Activated effector memory CD4-positive, alpha-beta T cell treated with Interleukin-2 at 50 U/mL for 16 hours (primary cell): Measurements from ENCODE around the gene WNT8B.

ENCODE experiments used
- DNase-seq: peaks from one replicate; pipeline ENCODE4 v3.0.0-alpha.2; 2020

WNT8B gene

DNA sequence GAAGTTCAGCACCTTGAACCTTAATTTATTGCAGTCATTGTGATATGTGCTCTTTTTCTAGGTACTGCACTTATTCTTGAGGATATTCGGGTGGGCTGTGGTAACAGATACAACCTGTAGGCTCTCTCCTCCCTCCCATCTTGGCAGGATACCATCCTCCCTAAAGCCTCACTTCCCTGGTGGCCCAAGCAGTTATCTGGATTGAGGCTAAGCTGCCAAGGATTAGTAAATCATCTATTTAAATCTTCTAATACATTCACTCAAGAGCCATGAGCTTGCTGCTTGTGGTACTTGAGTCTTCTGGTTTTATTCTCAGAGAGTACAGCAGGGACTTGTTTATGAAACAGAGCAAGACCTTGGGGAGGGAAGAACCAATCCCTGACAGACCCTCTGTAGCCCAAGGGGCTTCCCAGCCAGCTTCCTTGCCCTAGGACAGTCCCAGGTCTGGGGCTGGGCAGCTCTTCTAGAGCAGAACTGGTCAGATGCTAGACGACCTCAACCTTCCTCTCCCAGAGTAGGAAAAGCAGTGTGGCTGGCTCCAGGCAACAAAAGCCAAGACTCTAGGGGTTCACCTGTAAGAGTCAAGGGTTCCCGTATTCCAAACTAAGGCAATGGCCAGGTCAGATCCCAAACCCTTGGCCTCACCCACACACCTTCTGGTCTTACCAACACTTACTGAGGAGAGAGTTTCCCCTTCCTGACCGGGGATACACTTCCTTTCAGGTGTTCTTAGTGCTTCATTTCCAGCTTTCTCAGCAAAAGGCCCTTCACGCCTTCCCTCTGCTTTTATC, 21.3 kb downstream of the WNT8B start:
- no peak for DNase-seq

DNA sequence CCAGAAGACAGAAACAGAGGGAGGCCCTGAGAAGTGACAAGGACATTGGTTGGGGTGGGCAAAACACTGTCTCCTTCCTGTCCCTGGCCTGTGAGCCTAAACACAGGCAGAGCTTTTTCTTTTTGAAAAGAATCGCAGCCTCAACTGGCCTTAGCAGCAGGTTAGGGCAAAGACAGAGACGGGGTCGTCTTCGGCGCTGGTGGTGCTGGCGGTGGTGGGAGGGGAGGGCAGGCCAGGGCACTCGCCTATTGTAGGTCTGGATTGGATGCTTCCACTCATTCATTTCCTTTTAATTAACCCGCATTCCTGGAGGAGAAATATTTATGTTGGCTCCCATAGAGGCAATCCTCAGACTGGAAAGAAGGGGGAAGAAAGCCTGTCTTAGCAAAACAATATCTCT, 22.6 kb downstream of the WNT8B start:
- no peak for DNase-seq

DNA sequence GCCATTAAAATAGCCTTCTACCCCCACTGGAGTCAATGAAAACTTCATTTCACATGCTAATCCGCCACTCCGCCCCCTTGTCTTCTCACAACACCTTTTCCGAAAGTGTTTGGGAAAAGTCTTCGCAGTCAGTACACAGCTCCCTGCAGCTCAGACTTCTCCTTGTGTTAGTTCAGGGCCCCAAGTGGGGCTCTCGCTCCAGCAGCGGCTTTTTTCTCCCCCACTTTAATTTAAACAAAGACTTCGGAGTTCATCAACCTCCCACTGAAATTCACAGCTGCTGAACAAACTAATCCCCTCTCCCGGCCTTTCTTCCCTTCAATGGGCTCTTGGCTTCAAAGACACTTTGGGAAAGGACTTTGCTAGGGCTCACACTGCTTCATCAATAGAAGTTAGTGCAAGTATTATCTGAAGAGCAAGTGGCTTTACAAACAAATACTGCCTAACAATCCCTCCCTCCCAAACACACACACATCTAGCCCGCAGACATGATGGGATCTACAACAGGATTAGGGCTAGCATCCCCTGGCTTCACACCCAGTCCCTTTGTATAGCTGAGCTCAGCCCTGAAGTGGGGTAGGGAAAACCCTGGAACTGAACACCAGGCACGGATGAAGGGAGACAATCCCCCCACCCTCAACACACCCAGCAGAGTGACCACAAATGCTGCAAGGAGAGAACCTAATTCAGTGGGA, 23.1 kb downstream of the WNT8B start:
- DNase-seq, result no peak

DNA sequence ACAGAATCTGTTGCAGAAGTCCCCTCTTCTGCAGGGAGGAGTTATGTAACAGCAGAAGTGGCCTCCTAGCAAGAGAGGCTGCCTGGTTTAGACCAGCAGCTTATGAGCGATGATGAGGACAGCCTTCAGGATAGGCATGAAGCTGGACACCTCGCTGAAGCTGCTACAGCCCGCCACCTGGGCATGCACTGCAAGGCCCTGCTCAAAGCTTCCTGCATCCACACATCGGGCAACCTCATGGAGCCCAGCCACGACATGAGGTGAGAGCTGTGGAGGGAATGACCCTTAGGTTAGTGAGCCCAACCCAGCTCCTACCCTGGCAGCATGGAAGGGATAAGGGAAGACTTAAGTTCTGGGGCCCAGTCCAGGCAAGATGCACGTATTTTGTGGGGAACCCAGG, 24.7 kb downstream of the WNT8B start:
- no peak for DNase-seq

DNA sequence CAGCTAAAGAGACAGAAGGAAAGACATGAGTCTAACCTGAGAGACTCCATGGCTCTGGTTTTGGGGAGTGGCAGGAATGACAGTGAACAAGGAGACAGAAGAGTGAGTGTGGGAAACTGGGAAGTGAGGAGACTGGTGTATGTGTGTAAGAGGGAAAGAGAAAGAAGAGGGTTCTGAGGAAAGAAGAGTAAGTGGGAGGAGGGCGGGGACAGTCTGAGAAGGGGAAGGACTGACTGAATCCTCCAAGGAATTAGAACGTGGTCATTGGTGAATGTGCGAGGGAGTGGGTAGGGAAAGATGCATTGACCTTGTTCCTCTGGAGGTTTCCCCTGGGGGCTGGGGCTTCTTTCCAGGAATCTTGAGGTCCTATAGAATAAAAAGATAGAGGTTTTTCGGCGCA, 26.6 kb downstream of the WNT8B start:
- DNase-seq, result no peak

DNA sequence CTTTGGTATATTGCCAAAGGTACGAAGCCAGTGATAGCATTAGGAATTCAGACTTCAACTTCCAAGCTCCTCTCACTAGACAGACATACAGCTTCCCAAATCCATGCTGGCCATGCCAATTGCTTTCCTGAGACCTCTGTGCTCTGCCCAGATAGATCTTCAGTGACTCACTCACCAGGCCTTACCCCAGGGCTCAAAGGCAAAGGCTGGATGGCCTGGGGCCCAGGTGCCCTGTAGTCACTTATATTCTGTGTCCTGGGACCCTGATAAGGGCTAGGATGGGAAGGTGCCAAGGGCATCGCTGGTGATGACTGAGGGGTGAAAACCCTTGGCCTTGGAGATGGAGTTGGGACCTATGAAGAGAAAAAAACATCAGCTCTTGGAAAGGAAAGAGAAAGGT, 27.7 kb downstream of the WNT8B start:
- no peak for DNase-seq

DNA sequence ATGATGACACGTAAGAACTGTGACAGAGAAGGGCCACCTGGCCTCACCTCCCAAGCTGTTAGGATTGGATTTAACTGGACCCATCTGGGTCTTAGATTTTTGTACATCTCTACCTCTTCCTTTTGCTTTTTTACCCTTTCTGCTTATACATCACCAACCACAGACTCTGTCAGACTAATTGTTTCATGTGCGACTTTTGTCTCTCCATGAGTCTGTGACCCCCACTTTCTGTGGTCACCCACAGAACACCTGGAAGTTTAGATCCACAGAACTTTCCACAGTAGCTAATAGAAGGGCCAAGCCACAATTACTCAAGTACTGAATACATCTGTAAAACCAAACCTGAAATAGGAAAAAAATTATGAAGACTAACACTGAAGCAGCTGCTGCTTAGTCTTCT, 33.8 kb downstream of the WNT8B start:
- no peak for DNase-seq

DNA sequence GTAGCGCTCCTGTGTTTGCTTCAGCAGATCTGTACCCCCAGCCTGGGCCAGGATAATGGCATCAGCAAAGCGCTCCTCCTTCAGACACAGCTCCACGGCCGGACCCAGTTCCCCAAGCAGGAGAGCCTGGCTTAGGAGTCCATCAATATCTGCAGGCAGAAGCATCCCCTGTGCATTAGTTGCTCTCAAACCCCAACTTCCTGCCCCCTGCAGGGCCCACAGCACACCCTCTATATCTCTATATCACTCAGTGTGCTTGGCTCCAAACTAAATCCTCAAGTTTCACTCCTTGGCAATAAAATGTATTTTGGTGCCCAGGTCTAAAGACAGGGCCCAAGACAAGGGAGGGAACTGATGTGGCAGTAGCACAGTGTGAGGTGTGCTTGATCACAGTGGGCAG, 35.2 kb downstream of the WNT8B start:
- no peak for DNase-seq

DNA sequence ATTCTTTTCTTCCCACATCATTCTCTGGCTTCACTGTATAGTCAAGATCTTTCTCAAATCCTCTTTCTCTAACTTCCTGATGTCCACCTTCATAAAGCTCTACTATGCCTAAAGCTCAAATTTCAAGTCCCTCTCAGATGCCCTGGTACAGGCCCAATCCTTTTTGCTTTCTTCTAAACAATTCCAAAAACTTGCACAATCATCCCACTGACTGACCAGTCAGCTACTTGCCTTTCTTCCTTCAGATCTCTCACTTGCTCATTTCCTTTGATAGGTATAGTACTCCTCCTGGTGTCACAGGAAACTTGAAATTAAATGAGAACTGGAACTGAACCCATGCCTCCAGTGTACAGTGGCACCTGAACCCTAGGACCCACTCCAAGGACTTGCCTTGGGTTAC, 38.6 kb downstream of the WNT8B start:
- DNase-seq, result no peak

DNA sequence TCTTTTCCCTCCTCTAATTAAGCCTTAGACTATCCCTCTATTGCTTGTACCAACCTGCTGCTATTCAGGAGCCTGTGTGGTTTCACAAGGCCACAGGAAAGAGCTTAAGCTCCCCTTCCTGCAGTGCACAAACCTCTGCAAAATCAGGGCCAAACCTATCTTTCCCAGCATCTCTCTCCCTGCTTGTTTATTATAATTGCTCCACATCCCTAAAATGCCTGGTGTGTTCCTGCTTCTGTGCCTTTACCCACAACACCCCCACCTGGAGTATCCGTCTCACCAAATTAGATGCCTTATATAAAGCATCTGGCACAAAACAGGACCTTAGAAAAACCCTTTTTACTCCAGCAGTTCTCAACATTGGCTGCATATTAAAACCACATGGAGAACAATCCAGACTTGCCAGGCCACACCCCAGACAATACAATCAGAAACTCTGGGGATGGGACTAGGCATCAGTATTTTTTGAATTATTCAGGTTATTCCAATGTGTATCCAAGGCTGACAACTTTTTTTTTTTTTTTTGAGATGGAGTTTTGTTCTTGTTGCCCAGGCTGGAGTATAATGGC, 40.2 kb downstream of the WNT8B start:
- DNase-seq, result no peak

DNA sequence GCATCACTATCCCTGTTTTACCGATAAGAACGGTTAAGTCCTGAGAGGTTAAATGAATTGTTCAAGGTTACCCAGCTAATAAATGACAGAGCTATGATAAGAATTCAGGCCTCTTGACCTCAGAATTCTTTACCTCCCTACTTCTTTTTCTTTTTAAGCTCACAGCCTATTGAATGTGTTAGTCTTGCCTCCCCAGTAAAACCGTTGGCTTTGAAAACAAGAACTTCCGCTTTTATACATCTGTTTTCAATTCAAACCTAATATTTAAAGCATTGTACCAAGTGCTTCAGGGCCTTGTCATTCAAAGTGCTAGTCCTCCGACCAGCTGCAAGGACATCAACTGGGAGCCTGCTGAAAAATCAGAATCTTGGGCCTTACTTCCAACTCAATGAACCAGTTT, 41.3 kb downstream of the WNT8B start:
- no peak for DNase-seq

DNA sequence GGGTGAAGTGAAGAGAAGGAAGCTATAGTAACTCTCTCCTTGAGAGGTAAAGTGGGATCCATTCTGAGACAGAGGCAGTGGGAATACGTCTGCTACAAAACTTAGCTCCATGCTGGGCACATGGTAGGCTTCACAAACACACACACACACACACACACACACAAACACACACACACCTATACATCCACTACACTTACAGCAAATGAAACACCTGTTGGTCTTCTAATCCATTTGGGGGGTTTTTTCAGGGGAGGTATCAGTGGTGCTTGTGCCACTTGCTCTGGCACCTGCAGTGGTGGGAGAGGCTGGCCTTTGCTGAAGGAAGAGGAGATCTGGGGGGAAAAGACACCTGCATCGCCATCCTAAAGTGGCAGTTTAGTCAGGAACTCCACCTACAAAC, 42.4 kb downstream of the WNT8B start:
- DNase-seq, result no peak

DNA sequence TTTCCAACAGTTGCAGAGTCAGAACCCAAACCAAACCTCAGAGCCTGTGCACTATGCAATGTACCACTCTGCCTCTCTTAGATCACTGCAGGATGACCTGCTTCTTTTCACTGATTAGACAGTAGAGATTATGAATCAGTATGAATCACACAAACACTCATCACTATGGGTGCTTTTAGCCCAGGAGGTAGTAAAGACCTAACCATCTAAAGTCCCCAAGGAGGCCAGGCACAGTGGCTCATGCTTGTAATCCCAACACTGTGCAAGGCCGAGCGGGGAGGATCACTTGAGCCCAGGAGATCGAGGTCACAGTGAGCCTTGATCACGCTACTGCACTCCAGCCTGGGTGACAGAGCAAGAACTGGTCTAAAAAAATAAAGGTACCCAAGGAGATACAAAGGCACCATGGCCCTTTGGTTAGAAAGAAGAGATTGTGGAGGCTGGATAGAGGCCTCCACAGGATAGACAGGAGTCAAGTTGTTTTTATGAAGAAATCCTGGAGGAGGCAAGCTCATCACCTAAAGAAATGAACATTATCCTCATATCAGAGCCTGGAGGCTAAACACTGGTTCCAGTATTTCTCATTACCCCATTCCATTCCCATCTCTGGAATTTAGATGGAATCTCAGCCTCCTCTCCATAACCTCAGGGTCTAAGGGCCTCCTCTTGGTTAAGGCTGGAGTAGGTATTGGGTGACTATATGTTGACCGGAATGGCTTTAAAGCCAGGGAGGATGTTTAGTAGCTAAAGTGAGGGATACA, 44.0 kb downstream of the WNT8B start:
- no peak for DNase-seq

DNA sequence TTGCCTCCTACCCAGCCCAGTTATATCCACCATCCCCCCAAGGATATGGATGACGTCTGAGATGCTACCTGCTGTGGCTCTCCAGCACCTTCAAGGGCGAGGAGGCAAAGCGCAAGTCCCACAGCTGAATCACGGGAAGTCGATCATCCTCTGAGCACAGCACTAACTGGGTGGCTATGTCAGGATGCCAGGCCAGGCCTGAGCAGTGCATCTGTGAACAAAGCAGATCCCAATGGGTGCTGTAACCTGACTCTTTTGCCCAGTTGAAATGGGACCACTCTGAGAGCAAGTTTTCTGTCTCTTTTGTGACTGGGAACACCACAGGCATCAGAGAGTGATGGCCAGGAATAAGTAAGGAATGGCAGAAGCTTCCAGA, 44.5 kb downstream of the WNT8B start:
- DNase-seq, result no peak

DNA sequence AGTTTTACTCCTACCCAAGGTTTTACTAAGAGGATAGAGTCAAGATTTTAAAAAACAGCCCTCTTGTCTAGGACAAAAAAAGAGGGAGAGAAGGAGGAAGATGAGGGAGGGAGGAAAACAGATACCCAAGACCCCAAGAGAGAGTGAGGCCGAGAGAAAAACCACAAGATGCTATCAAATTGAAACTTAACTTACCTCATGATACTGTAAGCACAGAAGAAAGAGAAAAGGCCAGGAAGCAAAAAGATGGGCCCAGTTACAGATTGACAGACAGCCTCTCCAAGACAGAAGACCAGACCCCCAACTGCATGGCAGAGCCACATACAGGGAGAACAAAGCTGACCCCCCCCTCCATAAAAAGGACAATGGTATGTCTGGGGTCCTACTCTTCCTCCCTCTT, 45.5 kb downstream of the WNT8B start:
- DNase-seq, result no peak

DNA sequence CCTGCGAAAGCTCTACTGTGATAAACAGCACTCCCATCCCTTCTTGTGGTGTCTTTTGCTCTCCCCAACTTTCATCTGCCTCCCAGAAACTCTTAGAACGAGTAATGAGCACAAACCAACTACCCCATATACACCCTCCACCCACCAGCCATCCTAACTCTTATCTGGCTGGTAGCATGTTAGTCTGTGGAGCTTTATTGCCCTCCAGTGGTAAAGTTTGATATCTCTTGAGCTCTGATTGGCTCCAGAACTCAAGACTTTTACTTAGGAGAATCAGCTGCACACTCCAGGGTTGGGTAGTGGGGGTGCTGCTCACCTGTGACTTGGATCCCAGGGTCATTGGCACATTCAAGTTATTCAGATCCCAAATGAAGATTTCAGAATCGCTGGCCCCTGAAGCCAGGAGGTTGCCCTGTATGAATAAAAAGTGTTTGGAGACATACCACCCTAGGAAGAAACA, 45.9 kb downstream of the WNT8B start:
- DNase-seq, result peak; percentile 7

DNA sequence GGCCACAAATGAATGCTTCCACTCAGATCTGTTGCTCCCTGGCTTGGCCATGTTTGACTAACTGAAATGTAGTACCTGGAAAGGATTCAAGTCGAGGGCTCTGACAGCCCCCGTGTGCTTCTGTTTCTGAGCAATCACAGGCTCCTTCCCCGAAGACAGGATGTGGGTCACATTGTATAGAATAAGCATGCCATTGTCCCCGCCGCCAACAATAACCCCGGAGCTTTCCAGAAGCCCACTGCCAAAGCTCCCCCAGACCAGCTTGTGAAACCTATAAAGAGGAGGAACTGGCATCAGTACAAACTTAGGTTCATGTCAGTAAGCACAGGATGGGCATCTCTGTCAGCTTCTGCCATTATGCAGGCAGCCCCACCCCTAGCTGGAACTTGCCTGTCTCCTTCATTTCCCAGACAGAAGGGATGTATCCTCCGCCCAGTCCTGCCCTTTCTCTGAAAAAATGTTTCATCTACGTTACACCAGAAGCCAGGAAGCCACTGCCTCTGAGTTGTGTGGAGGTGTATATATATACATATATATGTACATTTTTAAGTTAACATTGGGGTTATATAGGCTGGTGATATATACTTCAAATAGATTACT, 46.5 kb downstream of the WNT8B start:
- peak; percentile 45 for DNase-seq

DNA sequence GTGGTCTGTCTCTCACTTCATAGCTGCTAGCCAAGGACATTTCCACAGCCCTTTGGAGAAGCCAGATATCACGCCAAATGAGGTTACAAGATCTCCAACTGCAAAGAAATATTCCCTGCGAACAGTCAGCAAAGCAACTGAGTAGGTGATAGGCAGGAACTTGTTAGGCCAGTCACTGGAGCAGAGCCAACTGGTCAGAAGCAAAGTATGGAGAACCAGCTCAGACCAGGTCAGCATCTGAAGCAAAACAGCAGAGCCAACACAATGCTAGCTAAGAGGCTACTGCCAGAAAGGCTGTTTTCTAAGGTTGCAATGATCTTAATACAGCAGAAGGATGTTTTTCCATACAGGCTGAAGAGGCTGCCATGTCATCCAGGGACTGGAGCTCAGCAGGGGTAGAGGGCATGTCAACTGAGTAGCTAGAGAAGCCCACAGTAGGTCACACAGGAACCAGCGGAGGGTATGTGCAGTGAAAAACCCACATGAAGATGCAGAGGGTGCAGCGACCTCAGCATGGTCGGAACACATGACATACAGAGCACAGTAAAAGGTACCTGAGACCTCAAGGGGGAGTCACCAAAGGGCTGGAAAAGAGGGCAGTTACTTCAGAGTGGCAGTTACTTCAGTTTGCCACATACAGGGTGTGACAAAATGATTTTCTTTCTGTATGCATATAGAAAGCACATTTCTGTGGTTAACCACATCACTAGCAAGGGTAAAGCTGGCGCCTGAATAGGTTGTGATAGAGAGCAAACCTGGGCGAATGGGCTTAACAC, 47.9 kb downstream of the WNT8B start:
- peak; percentile 45 for DNase-seq

DNA sequence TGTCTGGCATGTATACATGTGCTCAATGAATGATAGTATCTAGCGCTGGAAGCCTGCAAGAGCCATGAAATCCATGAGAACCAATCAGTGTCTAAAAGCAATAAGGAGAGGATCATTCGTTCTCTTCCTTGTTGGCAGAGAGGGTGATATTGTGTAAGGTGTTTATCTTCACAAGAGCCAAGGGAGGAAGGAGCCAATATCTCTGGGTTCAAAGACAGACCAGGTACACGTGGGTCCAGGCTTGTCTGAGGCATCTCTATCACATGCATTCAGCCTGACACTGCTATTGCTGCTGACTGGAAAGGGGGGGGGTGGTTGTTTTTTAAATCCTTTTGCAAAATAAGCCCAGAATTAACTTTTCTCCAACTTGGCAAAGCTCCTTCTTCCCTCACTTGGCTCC, 52.8 kb downstream of the WNT8B start:
- DNase-seq, result no peak

DNA sequence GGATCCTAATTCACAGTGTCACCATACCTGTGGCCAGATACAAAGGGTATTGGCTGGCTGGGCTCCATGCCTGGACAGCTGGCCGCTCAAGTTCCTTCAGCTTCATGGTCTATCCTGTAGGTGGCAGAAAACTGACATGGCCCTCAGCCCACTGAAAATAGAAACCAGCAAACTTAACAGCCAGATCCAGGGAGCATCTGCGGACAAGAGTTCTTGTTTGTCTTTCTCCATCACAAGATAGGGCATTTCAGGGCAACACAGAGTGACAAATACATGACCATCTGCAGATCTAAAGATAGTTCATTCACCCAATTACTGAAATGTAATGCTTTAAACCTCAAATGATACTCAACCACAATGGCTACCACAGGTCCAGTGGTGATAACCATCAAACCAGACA, 54.0 kb downstream of the WNT8B start:
- no peak for DNase-seq

DNA sequence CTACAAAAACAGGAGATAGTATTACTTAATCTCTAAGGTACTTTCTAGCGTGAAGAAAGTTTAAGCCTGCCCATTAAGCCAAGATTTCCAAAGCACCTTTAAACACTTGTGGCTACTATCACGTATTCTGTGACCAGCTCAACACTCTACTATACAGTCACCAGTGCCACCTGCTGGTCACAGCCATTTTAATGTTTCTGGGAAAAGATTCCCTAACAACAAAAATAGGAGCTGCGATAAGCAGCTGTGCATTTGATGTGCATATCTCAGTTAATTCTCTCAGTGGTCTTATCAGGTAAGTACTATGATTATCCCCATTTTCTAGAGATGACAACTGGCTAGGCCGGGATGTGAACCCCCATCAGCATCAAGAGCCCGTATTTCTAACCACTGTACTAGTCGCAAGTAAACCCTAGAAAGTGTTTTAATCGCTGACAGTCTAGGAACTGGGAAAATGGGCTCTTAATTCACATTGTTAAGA, 56.0 kb downstream of the WNT8B start:
- DNase-seq, result peak; percentile 23
